B cell (primary cell): ENCODE measurements around the gene TMEM271. TPM values are rescaled to one million over a fixed set of nuclear protein-coding genes. Genes with fewer than 3 reads are reported as not detected.

Experiments used
- ATAC-seq: fragments of 200-7000 bp; cut with Tn5 transposase; one replicate; pipeline ENCODE4 v1.10.0; 2021; ENCODE audit warnings: low read depth, mild to moderate bottlenecking, moderate number of reproducible peaks, moderate library complexity
- CTCF ChIA-PET: fragments of 350-600 bp; sonication (Branson Sonifier 250); formaldehyde crosslinking; loops from one replicate; lab custom pipeline; 2021; ENCODE audit warnings: antibody characterized with exemption, inconsistent platforms; lab: Charles Lee
- POLR2A ChIA-PET: fragments of 350-600 bp; sonication (Branson Sonifier 250); formaldehyde crosslinking; loops from one replicate; lab custom pipeline; 2021; ENCODE audit warnings: antibody characterized with exemption; lab: Charles Lee
- DNase-seq: peaks from one replicate; pipeline ENCODE4 v3.0.0; 2013
- H2AFZ ChIP-seq: 2 replicates; pipeline ENCODE4 v1.6.1; 2012; ENCODE audit warnings: mild to moderate bottlenecking, low read depth, low read length; ENCODE audit not compliant: insufficient read depth, poor library complexity, severe bottlenecking
- H3K27ac ChIP-seq, 2 donors: 1 replicate in 1 of 2; 2 replicates in 1 of 2; pipeline ENCODE4 v1.5.1; 2012 to 2013; ENCODE audit warnings: low read length in 2 of 2, mild to moderate bottlenecking in 2 of 2, moderate library complexity in 1 of 2
- H3K27me3 ChIP-seq, 4 experiments: fragments of 200-600 bp in 1 of 4; sonication (generic) in 1 of 4; replicated peaks in 1 of 4; 1 replicate in 2 of 4; 2 replicates in 2 of 4; pipeline versions ENCODE4 v1.6.1 to v1.7.0; 2013 to 2016; ENCODE audit warnings: low read length in 3 of 4, mild to moderate bottlenecking in 2 of 4, mixed read lengths in 1 of 4, moderate library complexity in 1 of 4; ENCODE audit not compliant: insufficient read depth in 4 of 4, control insufficient read depth in 3 of 4; ENCODE audit errors: control extremely low read depth in 1 of 4
- H3K36me3 ChIP-seq, 2 experiments: replicated peaks in 1 of 2; 1 replicate in 1 of 2; 2 replicates in 1 of 2; pipeline versions ENCODE4 v1.6.1 to v1.7.1; 2013; ENCODE audit warnings: low read length in 1 of 2; ENCODE audit not compliant: insufficient read depth in 2 of 2, control insufficient read depth in 1 of 2; ENCODE audit errors: control extremely low read depth in 1 of 2, extremely low read depth in 1 of 2
- H3K4me1 ChIP-seq, 2 donors: fragments of 200-600 bp in 1 of 2; sonication (generic) in 1 of 2; 1 replicate in 1 of 2; 2 replicates in 1 of 2; pipeline versions ENCODE4 v1.5.1 to v1.6.1; 2013 to 2017; ENCODE audit warnings: low read length in 2 of 2; ENCODE audit not compliant: control insufficient read depth in 2 of 2, insufficient read depth in 2 of 2
- H3K4me2 ChIP-seq: replicated peaks from 2 replicates; pipeline ENCODE3; 2012; ENCODE audit warnings: mild to moderate bottlenecking, low read depth, low read length; ENCODE audit not compliant: poor library complexity, severe bottlenecking
- H3K4me3 ChIP-seq, 5 experiments: fragments of 200-600 bp in 1 of 5; sonication (generic) in 1 of 5; 1 replicate in 3 of 5; 2 replicates in 2 of 5; pipeline versions ENCODE4 v1.5.1 to v1.7.0; 2011 to 2016; ENCODE audit warnings: low read length in 4 of 5, mild to moderate bottlenecking in 4 of 5, low read depth in 2 of 5, control low read depth in 1 of 5, moderate library complexity in 1 of 5; ENCODE audit not compliant: insufficient read depth in 1 of 5; ENCODE audit errors: control extremely low read depth in 1 of 5, extremely low read depth in 1 of 5
- H3K79me2 ChIP-seq: fragments of 200-600 bp; sonication (generic); one replicate; pipeline ENCODE4 v1.6.0; 2016; ENCODE audit warnings: low read length; ENCODE audit not compliant: control insufficient read depth, insufficient read depth
- H3K9ac ChIP-seq: fragments of 200-600 bp; sonication (generic); 2 replicates; pipeline ENCODE4 v1.6.1; 2017; ENCODE audit warnings: mild to moderate bottlenecking, low read length, moderate library complexity
- H3K9me3 ChIP-seq, 3 donors: one replicate each; pipeline versions ENCODE4 v1.6.1 to v1.7.1; 2013; ENCODE audit warnings: low read length in 2 of 3; ENCODE audit not compliant: control insufficient read depth in 2 of 3, insufficient read depth in 1 of 3; ENCODE audit errors: control extremely low read depth in 1 of 3
- H4K20me1 ChIP-seq: 2 replicates; pipeline ENCODE4 v1.6.0; 2012; ENCODE audit warnings: mild to moderate bottlenecking, low read length; ENCODE audit not compliant: insufficient read depth, control insufficient read depth, poor library complexity, severe bottlenecking
- H3K27ac Mint-ChIP-seq: one replicate; pipeline ENCODE4 v1.8.0; 2021; ENCODE audit warnings: mixed read lengths
- H3K27me3 Mint-ChIP-seq: one replicate; pipeline ENCODE4 v1.8.0; 2021; ENCODE audit warnings: mixed read lengths
- H3K4me1 Mint-ChIP-seq: one replicate; pipeline ENCODE4 v1.8.0; 2021; ENCODE audit warnings: mixed read lengths
- H3K4me3 Mint-ChIP-seq: one replicate; pipeline ENCODE4 v1.8.0; 2021; ENCODE audit warnings: mixed read lengths
- H3K9me3 Mint-ChIP-seq: one replicate; pipeline ENCODE4 v1.8.0; 2022; ENCODE audit warnings: mixed read lengths; ENCODE audit not compliant: insufficient read depth
- EZH2 ChIP-seq: IDR thresholded peaks from 2 replicates; pipeline ENCODE4 v1.6.1; 2012; ENCODE audit warnings: borderline replicate concordance, low read depth, mild to moderate bottlenecking, moderate library complexity, low read length; ENCODE audit not compliant: insufficient read depth, poor library complexity, severe bottlenecking
- WGBS: methylation state at CpG from one replicate; pipeline ENCODE4 v1.1.5; 2013; ENCODE audit warnings: missing lambda C conversion rate; ENCODE audit not compliant: insufficient coverage; 5-methylcytosine and 5-hydroxymethylcytosine counted together
- intact Hi-C: fragments of 100-400 bp; cut with micrococcal nuclease; formaldehyde crosslinking; loops from one replicate; pipeline ENCODE4 v1.10.0; 2022
- polyA plus RNA-seq: library from polyadenylated mRNA; depleted of rRNA; stranded (reverse); fragments of >200 nt; gene quantifications from 2 replicates; pipeline ENCODE4 v1.2.3, GENCODE V29; 2012
- total RNA-seq, 2 donors: library from RNA; stranded (reverse); fragments of 120-200 nt in 1 of 2; gene quantifications; 1 replicate in 1 of 2; 2 replicates in 1 of 2; pipeline versions ENCODE4 v1.2.3 to v1.2.4, GENCODE V29; 2013 to 2022
- TF ChIP-seq, protein P1 (sequence below): fragments of 200-600 bp; IDR thresholded peaks from one replicate; pipeline ENCODE4 v1.8.0; 2022; ENCODE audit warnings: antibody characterized with exemption, mild to moderate bottlenecking

The TMEM271 gene
- total and polyA plus RNA-seq, 2 donors (not counting 1 experiment from before 2014, with no cell fraction given), result not detected

DNA sequence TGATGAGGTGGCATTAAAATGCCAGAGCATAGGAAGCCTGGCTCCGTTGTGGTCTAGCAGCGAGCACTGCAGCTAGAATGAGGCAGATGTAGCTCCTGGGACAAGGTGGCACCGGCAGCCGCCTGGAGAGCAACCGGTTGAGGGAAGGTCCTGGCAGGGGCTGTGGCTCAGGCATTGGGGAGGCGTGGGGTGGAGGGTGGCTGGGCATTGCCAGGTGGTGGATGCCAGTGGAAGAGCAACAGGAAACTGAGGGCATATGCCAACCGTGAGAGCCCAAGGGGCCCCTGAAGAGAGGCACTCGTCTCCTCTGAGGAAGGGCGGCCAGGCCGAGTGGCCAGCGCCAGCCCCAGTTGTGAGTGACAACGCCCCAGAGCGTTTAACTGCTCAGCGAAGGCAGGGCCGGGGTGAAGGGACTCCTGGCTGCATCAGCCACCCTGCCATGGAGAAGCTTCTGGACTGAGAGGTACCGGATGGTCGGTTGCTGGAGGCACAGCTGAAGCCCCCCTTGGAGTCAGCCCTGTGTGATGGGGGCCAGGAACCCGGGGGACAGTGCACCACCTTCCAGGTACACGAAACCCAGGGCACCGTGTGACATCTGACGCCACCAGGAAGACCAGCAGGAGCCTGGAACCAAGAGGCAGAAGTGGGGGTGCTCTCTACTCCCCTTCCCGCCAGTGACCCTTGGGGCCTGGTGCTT lies 36.1 kb upstream of the TMEM271 start:
- no peak for TF ChIP-seq EZH2
- TF ChIP-seq, protein P1, sequence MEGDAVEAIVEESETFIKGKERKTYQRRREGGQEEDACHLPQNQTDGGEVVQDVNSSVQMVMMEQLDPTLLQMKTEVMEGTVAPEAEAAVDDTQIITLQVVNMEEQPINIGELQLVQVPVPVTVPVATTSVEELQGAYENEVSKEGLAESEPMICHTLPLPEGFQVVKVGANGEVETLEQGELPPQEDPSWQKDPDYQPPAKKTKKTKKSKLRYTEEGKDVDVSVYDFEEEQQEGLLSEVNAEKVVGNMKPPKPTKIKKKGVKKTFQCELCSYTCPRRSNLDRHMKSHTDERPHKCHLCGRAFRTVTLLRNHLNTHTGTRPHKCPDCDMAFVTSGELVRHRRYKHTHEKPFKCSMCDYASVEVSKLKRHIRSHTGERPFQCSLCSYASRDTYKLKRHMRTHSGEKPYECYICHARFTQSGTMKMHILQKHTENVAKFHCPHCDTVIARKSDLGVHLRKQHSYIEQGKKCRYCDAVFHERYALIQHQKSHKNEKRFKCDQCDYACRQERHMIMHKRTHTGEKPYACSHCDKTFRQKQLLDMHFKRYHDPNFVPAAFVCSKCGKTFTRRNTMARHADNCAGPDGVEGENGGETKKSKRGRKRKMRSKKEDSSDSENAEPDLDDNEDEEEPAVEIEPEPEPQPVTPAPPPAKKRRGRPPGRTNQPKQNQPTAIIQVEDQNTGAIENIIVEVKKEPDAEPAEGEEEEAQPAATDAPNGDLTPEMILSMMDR, result no peak
- DNase-seq (no peak), ATAC-seq (no peak)
- Histone ChIP-seq H2AFZ (no peak overlapping the region), H4K20me1 (no peaks in the 10 kb centered on the region), H3K4me3 (no peak overlapping the region), H3K27ac (no peak overlapping the region), H3K27me3 (peaks cover 0 to 2% (median 0%) of the 10 kb centered on the region in 4 experiments), H3K9me3 (peaks cover 0 to 10% (median 0%) of the 10 kb centered on the region in 3 donors), H3K36me3 (no peaks in the 10 kb centered on the region), H3K4me1 (no peaks in the 10 kb centered on the region), H3K9ac (no peak overlapping the region), H3K4me2 (no peak overlapping the region), H3K79me2 (no peaks in the 10 kb centered on the region)
- CTCF ChIA-PET, result no interaction called here
- no peaks in the 10 kb centered on the region for H3K4me1 Mint-ChIP-seq
- POLR2A ChIA-PET, result no interaction called here
- intact Hi-C loops, result no loop called here
- no peak overlapping the region for H3K27ac Mint-ChIP-seq
- 80% methylated on average over 22 of the region's 22 CpGs for WGBS
- peaks cover 12% of the 10 kb centered on the region for H3K27me3 Mint-ChIP-seq
- H3K4me3 Mint-ChIP-seq, result no peak overlapping the region
- no peaks in the 10 kb centered on the region for H3K9me3 Mint-ChIP-seq

DNA sequence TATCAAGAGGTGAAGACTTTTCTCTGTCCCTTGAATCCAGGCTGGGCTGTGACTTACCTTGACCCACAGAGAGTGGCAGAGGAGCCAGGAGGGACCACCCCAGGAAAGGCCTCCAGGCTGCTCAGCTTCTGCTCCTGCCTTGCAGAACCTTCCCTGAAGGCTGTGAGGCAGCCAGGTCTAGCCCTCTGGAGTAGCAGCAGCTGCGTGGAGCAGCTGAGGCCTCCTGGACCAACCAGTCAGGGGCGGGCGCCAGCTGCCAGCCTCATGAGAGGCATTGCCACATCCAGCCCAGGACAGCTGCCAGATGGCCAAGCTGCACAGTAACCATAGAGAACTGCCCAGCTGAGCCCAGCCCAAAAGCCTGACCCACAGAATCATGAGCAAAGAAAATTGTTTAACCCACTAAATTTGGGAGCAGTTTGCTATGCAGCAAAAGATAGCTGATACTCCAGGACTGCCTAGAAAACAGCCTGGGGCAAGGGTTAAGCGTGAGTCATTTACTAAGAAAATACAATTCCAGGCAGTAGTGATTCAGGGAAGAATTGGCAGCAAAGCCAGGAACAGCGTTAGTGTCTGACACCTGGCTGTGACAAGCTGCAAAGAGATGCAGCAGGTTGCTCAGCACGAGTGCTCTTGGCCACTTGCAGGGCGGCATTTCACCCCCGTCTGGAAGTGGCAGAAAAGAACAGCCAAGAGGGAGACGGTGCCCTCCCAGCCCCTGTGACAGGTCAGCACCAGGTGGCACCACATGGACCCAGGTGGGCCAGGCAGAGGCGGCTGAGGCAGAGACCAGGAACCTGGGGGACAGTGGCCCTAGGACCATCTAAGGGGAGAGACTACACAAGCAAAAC lies 34.5 kb upstream of the TMEM271 start:
- no peaks in the 10 kb centered on the region for H4K20me1 ChIP-seq
- TF ChIP-seq, protein P1, result no peak
- TF ChIP-seq EZH2, result no peak
- no peaks in the 10 kb centered on the region for H3K79me2 ChIP-seq
- peaks cover 0 to 14% (median 0%) of the 10 kb centered on the region in 3 donors for H3K9me3 ChIP-seq
- H3K4me1 ChIP-seq, result no peaks in the 10 kb centered on the region
- Mint-ChIP-seq H3K4me3 (no peak overlapping the region), H3K9me3 (no peaks in the 10 kb centered on the region), H3K4me1 (no peaks in the 10 kb centered on the region), H3K27ac (no peak overlapping the region), H3K27me3 (peaks cover 12% of the 10 kb centered on the region)
- DNase-seq, result no peak
- CTCF ChIA-PET, result no interaction called here
- no peak overlapping the region for H3K4me3 ChIP-seq
- no peak overlapping the region for H3K27ac ChIP-seq
- no peak overlapping the region for H2AFZ ChIP-seq
- peaks cover 0 to 2% (median 0%) of the 10 kb centered on the region in 4 experiments for H3K27me3 ChIP-seq
- POLR2A ChIA-PET, result no interaction called here
- WGBS, result 74% methylated on average over 10 of the region's 10 CpGs
- no peaks in the 10 kb centered on the region for H3K36me3 ChIP-seq
- intact Hi-C loops, result no loop called here
- H3K9ac ChIP-seq, result no peak overlapping the region
- no peak for ATAC-seq
- H3K4me2 ChIP-seq, result no peak overlapping the region
